ENCODE data around the gene LYAR.

DNA sequence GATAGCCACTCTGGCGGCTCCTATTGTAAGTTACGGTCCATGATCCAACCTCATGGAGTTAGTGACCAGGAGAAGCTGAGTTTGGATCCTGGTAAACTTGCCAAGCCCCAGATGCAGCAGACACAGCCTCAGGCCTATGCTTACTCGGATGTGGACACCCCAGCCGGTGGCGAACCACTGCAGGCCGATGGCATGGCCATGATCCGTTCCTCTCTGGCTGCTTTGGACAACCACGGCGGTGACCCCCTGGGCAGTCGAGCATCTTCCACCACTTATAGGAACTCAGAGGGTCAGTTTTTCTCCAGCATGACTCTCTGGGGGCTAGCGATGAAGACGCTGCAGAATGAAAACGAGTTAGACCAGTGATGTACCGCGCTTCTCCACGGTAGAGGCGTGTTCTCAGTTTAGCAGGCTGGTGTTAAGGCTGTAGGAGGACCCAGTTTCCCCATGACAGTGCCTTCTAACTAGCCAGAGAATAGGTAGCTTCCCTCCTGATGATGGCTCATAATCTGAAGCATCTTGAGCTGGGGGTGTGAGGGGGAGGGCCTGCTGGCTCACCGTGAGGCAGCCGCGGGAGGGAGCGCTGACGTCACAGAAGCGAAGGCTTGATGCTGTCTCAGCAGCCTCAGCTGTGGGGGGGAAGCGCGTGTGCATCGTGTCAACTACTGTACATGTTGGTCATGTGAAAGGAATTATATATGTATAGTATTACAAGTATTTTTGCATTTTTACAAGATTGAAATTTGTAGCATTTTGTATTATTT, 31.2 kb upstream of the LYAR start:
- TF ChIP-seq, protein P1, sequence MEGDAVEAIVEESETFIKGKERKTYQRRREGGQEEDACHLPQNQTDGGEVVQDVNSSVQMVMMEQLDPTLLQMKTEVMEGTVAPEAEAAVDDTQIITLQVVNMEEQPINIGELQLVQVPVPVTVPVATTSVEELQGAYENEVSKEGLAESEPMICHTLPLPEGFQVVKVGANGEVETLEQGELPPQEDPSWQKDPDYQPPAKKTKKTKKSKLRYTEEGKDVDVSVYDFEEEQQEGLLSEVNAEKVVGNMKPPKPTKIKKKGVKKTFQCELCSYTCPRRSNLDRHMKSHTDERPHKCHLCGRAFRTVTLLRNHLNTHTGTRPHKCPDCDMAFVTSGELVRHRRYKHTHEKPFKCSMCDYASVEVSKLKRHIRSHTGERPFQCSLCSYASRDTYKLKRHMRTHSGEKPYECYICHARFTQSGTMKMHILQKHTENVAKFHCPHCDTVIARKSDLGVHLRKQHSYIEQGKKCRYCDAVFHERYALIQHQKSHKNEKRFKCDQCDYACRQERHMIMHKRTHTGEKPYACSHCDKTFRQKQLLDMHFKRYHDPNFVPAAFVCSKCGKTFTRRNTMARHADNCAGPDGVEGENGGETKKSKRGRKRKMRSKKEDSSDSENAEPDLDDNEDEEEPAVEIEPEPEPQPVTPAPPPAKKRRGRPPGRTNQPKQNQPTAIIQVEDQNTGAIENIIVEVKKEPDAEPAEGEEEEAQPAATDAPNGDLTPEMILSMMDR (IDR thresholded peaks at IDR 0.05 in 2 of 3, conservative IDR thresholded peaks at IDR 0.05 in 1 of 3; ENCODE audit: control insufficient read depth in 2 of 3, extremely low read depth in 1 of 3, insufficient read depth in 1 of 3, low read depth in 3 of 3, low read length in 3 of 3): no peak
- TF ChIP-seq, protein P2, sequence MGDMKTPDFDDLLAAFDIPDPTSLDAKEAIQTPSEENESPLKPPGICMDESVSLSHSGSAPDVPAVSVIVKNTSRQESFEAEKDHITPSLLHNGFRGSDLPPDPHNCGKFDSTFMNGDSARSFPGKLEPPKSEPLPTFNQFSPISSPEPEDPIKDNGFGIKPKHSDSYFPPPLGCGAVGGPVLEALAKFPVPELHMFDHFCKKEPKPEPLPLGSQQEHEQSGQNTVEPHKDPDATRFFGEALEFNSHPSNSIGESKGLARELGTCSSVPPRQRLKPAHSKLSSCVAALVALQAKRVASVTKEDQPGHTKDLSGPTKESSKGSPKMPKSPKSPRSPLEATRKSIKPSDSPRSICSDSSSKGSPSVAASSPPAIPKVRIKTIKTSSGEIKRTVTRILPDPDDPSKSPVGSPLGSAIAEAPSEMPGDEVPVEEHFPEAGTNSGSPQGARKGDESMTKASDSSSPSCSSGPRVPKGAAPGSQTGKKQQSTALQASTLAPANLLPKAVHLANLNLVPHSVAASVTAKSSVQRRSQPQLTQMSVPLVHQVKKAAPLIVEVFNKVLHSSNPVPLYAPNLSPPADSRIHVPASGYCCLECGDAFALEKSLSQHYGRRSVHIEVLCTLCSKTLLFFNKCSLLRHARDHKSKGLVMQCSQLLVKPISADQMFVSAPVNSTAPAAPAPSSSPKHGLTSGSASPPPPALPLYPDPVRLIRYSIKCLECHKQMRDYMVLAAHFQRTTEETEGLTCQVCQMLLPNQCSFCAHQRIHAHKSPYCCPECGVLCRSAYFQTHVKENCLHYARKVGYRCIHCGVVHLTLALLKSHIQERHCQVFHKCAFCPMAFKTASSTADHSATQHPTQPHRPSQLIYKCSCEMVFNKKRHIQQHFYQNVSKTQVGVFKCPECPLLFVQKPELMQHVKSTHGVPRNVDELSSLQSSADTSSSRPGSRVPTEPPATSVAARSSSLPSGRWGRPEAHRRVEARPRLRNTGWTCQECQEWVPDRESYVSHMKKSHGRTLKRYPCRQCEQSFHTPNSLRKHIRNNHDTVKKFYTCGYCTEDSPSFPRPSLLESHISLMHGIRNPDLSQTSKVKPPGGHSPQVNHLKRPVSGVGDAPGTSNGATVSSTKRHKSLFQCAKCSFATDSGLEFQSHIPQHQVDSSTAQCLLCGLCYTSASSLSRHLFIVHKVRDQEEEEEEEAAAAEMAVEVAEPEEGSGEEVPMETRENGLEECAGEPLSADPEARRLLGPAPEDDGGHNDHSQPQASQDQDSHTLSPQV (IDR thresholded peaks at IDR 0.05): no peak
- TF ChIP-seq POLR2A (IDR thresholded peaks at IDR 0.05; ENCODE audit: low read depth, low read length) (no peak), ZNF217 (IDR thresholded peaks at IDR 0.05) (no peak), SUZ12 (IDR thresholded peaks at IDR 0.05; ENCODE audit: unreplicated experiment) (no peak), GABPA (IDR thresholded peaks at IDR 0.05; ENCODE audit: low read depth) (no peak), YY1 (IDR thresholded peaks at IDR 0.05; ENCODE audit: low read depth, low read length) (no peak)
- TF ChIP-seq, protein P3, sequence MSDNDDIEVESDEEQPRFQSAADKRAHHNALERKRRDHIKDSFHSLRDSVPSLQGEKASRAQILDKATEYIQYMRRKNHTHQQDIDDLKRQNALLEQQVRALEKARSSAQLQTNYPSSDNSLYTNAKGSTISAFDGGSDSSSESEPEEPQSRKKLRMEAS (IDR thresholded peaks at IDR 0.05; ENCODE audit: low read depth, low read length): no peak
- TF ChIP-seq, protein P4, sequence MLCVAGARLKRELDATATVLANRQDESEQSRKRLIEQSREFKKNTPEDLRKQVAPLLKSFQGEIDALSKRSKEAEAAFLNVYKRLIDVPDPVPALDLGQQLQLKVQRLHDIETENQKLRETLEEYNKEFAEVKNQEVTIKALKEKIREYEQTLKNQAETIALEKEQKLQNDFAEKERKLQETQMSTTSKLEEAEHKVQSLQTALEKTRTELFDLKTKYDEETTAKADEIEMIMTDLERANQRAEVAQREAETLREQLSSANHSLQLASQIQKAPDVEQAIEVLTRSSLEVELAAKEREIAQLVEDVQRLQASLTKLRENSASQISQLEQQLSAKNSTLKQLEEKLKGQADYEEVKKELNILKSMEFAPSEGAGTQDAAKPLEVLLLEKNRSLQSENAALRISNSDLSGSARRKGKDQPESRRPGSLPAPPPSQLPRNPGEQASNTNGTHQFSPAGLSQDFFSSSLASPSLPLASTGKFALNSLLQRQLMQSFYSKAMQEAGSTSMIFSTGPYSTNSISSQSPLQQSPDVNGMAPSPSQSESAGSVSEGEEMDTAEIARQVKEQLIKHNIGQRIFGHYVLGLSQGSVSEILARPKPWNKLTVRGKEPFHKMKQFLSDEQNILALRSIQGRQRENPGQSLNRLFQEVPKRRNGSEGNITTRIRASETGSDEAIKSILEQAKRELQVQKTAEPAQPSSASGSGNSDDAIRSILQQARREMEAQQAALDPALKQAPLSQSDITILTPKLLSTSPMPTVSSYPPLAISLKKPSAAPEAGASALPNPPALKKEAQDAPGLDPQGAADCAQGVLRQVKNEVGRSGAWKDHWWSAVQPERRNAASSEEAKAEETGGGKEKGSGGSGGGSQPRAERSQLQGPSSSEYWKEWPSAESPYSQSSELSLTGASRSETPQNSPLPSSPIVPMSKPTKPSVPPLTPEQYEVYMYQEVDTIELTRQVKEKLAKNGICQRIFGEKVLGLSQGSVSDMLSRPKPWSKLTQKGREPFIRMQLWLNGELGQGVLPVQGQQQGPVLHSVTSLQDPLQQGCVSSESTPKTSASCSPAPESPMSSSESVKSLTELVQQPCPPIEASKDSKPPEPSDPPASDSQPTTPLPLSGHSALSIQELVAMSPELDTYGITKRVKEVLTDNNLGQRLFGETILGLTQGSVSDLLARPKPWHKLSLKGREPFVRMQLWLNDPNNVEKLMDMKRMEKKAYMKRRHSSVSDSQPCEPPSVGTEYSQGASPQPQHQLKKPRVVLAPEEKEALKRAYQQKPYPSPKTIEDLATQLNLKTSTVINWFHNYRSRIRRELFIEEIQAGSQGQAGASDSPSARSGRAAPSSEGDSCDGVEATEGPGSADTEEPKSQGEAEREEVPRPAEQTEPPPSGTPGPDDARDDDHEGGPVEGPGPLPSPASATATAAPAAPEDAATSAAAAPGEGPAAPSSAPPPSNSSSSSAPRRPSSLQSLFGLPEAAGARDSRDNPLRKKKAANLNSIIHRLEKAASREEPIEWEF (IDR thresholded peaks at IDR 0.05; ENCODE audit: insufficient replicate concordance, low read depth, low read length): no peak
